NCI-H2196 (cell line): ENCODE data around the gene ZNF74.

Source experiments
- DNase-seq: peaks from one replicate; lab custom pipeline; 2025; ENCODE audit not compliant: unreplicated experiment; lab: John Stamatoyannopoulos, UW

ZNF74 gene

DNA sequence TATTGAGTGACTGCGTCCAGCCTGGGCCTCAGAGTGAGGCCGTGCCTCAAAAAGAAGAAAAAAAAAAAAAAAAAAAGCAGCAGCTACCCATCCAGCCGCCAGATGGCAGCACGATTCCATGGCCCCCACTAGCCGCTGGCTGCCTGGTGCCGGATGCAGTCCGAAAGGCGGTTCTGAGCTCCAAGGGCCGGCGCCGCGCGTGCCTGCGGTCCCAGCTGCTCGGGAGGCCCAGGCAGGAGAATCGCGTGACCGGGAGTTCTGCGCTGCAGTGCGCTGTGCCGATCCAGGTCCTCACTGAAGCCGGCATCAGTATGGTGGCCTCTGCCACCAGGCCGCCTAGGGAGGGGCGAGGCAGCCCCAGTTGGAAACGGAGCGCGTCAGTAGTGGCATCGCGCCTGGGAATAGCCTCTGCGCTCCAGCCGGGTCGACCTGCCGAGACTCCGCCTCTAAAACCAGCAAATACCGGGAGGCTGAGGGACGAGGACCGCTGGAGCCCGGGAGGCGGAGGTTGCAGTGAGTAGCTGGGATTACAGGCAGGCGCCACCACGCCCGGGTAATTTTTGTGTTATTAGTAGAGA, 24.3 kb downstream of the ZNF74 start:
- peak; percentile 60 for DNase-seq

DNA sequence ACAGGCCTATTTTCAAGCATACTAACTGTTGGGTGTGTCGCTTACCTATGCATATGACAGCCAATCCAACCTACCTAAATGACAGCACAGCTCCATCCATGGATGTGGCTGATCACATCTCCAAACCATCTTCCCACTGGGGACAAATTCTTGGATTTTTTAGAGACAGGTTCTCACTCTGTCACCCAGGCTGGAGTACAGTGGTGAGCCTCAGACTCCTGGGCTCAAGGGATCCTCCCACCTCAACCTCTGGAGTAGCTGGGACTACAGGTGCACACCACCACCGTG, 25.7 kb downstream of the ZNF74 start:
- DNase-seq: no peak

DNA sequence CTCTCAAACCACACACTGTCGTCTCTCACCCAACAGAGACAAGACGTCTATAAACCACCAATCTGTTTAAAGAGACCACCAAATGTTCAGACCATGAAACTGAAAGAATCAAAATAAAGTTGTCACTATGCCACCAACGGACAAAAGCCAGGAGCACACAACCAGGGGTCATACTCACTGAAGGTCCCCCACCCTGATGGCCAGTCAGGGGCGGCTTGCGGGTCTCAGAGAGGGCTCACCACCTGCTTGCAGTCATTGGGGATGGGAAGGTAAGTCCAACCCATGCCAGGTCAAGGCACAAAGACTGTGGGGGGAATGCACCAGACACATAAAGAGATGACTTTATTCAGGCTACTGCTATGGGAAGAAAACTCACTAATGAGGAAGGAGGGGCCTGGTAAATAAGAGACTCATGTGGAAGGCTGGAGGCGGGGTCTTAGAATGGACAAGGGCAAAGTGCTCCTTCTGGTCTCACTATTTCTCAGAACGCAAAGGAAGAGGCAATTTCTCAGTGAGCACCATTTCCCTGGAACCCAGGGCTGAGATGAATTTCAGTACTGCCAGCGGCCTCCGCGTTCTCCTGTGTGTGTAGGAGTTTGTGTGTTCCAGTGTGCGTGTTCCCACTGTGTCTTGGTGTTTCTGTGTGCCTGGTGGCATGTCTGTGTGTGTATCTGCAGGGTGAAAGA, 26.3 kb downstream of the ZNF74 start:
- DNase-seq: no peak

DNA sequence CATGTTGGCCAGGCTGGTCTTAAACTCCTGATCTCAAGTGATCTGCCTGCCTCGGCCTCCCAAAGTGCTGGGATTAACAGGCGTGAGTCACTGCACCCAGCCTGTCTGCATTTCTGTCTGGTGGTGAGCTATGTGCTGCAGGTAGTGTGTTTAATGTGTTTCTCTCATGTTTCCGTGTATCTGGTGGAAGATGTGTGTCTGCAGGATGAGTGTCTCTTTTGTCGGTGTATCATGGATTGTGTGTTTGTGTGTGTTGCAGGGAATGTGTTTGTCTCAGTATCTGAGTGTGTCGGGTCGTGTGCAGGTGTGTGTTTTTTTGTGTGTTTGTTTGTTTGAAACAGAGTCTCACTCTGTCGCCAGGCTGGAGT, 27.5 kb downstream of the ZNF74 start:
- no peak for DNase-seq

- DNase-seq: no peak
These were observed 28.5 kb downstream of the ZNF74 start for GRCh38 chr22:20422271-20423007.

DNA sequence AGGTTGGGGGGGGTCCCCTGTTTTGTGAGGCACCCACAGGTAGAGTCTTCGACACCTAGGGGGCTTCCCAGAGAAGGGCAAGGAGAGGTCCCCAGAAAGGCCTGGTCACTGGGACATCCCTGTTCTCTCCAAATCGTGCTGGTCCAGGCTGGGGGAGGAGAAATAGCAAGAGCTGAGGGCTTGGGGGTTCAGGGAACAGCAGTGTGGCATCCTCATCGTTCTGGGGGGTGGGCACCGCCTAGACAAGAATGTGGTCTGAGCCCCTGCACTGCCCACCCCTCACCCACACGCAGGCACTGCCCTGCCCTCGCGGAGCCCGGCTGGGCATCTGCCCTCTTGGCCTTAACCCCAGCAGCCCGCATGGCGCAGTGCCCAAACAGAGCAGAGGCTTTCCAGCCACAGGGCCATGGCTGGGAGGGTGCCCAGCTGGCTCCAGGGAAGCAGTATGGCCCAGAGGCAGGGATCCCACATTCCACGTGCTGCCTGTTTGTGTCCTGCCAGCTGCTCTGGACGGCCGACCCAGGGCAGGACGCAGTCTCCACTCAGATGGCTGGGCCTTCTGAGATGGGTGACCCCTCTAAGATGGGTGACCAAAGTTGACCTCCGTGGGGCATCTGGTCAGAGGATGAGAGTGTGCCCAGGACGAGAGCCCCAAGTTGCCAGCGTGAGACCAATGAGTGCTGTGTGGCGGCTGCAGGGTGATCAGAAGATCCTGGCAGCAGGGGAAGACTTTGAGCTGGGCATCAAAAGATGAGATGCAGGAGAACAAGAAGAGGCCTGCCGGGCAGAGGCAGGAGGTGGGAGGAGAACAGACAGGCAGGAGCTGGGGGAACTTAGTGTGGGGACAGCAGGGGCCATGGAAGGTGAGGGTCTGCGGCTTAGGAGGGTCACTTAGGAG, 29.3 kb downstream of the ZNF74 start:
- DNase-seq: no peak

GRCh38 chr22:20423906-20424551, 30.1 kb downstream of the ZNF74 start:
- DNase-seq: no peak

DNA sequence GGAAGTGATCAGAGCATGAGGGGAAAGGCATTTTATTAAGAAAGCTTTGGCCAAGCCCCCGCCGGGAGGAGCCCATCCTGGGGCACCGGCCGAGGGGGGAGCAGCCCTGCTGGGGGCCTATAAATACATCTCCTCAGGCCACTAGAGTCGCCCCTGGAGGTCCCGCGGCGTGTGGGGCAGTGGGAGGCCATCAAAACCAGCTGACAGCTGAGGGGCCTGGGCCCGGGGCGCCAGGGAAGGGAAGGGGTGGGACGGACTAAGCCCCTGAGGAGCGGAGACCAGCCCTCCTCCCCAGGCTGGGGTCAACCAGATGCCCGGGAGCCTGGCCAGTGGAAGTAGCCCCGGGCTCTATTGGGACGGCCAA, 30.6 kb downstream of the ZNF74 start:
- no peak for DNase-seq

DNA sequence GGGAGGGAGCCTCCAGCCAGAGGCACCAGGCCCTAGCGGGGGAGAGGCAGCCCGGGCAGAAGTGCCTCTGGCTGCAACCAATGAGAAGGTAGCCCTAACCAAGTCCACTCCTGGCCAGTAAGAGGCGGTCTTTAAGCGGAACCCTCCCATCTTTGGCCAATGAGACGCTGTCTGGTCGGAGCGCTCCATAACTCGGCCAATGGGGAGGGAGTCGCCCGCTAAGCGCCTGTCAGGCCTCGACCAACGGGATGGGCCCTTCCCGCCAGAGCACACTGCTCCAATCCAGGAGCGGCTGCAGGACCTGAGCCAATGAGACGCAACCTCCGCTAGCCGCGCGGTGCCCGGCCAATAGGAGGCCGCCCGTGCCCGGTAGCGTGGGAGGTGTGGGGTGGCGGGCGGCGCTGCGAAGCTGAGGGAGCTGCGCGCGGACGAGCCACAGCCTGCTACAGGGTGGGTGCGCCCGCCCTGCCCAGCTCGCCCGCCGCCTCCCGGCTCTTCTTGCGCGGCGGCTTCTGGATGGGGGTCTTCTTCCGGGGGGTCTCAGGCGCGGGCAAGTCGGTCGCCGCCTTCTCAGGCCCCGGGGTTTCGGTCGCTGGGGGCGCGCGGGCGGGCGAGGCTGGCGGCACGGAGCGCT, 31.1 kb downstream of the ZNF74 start:
- no peak for DNase-seq

DNA sequence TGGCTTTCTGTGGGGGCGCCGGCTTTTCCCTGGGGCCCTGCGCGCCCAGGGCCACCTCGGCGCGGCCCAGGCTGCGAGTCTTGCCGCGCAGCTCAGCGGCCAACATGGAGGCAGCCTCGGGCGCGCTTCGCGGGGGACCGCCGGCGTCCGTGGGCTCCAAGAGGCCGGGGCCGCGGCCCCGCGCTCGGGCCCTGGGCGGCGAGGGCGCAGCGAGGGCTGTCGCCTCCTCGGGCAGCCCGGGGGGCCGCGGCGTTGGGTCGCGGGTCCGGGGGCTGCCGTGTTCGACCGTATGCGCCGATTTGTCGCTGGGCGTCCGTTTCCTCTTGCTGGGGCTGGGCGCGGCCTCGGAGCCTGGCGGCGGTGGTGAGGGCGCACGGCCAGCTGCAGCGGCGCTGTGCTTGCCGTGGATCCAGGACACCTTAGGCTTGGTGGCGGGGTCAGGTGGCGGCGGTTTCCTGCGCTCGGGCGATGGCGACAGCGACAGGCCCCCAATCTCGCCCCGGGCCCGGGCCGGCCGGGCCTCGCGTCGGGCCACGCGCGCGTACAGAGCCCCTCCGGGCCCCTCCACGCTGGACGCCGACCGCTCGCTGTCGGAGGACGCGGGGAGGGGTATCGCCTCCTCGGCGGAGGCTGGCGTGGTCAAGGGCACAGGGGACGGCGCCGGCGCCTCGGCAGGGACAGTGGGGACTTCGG, 31.8 kb downstream of the ZNF74 start:
- no peak for DNase-seq

- no peak for DNase-seq
These were observed 32.3 kb downstream of the ZNF74 start for GRCh38 chr22:20426259-20426615.

GRCh38 chr22:20427104-20427944, 33.4 kb downstream of the ZNF74 start:
- no peak for DNase-seq

DNA sequence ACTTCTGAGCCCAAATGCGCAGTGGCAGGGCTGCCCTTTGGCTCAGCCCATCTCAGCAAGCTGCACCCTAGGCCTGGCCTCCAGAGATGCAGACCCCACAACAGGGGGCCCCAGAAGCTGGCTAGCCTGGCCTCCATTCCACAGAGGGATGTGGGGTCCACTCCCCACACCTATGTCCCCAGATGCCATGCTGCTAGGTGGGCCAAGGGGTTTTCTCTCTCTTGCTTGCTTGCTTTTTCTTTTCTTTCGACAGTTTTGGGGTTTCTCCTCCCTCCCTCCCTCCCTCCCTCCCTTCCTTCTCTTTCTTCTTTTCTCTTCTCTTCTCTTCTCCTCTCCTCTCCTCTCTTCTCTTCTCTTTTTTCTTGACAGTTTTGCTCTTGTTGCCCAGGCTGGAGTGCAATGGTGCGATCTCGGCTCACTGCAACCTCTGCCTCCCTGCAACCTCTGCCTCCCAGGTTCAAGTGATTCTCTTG, 34.0 kb downstream of the ZNF74 start:
- no peak for DNase-seq

- DNase-seq: no peak
These were observed 34.7 kb downstream of the ZNF74 start for GRCh38 chr22:20428496-20429253.

DNA sequence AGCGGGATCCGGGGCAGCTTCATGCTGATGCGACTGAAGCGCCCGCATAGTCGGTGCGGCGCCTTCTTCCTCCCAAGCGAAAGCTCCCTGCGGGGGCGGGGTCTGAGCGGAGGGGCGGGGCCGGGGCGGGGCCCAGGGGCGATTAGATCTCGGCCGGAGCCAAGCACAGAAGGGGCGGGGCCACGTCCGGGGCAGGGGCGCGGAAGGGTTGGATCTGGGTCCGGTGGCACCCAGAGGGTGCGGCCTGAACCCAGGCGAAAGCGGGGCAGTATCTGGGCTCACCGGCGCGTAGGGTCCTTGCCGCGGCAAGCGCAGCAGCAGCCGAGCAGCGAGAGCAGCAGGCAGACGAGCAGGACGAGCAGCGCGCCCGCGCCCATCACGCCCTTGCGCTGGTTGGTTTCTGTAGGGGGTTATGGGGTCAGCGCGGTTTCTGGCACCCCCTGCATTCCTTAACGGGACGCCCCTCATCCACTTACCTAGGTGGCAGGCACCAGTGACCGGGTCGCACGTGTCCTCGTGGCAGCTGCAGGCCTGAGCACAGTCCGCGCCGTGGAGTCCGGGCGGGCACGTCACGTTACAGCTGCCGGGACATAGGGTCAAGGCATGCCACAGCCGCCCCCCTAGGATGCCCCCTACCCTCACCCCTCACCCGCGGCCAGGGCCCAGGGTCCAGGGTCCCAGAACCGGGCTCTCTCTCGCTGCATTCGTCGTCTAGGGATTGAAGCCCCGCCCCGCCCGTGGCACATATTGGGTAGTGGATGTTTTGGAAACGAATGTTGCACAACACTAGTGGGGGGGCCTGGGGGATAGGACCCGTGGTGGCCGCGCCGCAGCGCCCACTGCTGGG, 35.5 kb downstream of the ZNF74 start:
- DNase-seq: no peak

DNA sequence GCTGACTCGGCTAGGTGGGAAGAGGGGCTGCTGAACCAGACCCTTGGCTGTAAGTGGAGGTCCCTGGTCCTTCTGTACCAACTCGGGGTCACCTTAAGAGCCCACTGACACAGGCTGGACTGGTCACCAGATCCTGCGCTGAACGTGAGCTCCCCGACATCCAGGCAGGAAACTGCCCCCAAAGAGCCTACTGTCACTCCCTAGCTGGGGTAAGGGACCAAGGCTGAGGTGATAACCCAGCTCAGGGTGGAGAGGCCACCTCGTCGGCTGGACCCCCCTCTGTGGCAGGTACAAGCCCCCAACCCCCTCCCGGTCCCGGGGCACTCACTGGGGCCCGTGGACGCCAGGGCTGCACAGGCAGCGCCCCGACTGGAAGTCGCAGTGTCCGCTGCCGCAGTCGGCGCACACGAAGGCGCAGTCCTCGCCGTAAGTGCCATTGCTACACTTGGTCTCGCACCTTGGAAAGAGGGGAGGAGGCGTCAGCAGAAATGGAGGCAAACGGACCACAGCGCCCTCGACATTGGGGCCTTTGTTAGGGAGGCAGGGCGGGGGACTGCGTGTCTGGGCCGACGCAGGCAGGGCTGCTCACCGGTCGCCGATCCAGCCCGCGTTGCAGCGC, 36.3 kb downstream of the ZNF74 start:
- DNase-seq: no peak
